Type B pancreatic cell (in vitro differentiated cells): ENCODE results near the gene OR5AC2. TPM values are rescaled to one million over a fixed set of nuclear protein-coding genes. Genes with fewer than 3 reads are reported as not detected.

ENCODE experiments used
- DNase-seq: peaks from one replicate; pipeline ENCODE4 v3.0.0; 2021; ENCODE audit warnings: mixed read lengths; ENCODE audit not compliant: unreplicated experiment; ENCODE audit errors: extremely low spot score
- H3K27ac Mint-ChIP-seq: 2 replicates; pipeline ENCODE4 v1.8.0; 2021; ENCODE audit warnings: mild to moderate bottlenecking, mixed read lengths
- H3K27me3 Mint-ChIP-seq: 2 replicates; pipeline ENCODE4 v1.8.0; 2021; ENCODE audit warnings: mixed read lengths
- H3K36me3 Mint-ChIP-seq: 2 replicates; pipeline ENCODE4 v1.8.0; 2021; ENCODE audit warnings: mixed read lengths
- H3K4me1 Mint-ChIP-seq: one replicate; pipeline ENCODE4 v1.8.0; 2021; ENCODE audit warnings: mixed read lengths; ENCODE audit not compliant: unreplicated experiment
- H3K4me3 Mint-ChIP-seq: 2 replicates; pipeline ENCODE4 v1.8.0; 2021; ENCODE audit warnings: mild to moderate bottlenecking, mixed read lengths
- H3K9me3 Mint-ChIP-seq: 2 replicates; pipeline ENCODE4 v1.8.0; 2021; ENCODE audit warnings: mixed read lengths
- CTCF ChIP-seq: fragments of 200-600 bp; sonication (generic); conservative IDR thresholded peaks from 2 replicates; pipeline ENCODE4 v1.5.0; 2021; ENCODE audit warnings: antibody characterized with exemption, mild to moderate bottlenecking
- total RNA-seq: library from RNA; stranded (reverse); gene quantifications from 2 replicates; pipeline ENCODE4 v1.2.1, GENCODE V29; 2021; ENCODE audit warnings: low replicate concordance

The OR5AC2 gene
- total RNA-seq, 1 donor from 2014 or later: not detected

GRCh38 chr3:98109807-98110549 lies 23.0 kb downstream of the OR5AC2 start:
- no peaks in the 10 kb centered on the region for H3K9me3 Mint-ChIP-seq
- no peak overlapping the region for H3K27ac Mint-ChIP-seq
- H3K27me3 Mint-ChIP-seq: no peaks in the 10 kb centered on the region

DNA sequence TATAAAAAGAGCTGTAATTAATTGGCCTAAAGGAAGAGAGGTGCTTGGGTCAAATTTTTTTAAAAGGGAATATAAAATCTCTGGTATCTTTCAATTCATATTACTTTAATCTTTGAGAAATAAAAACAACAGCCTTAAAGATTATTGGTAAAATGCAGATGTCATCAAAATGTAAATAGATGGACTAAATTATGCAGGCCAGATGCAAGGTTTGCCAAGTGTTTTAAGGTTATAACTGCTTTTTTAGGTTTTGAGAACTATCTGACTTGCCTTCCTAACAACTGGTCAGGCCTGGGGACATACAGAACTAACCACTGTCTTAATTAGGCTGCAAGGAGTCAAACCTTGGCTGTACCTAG lies 23.6 kb downstream of the OR5AC2 start:
- Mint-ChIP-seq H3K9me3 (no peaks in the 10 kb centered on the region), H3K4me3 (no peak overlapping the region)

More at GRCh38 chr3:98109807-98110549, 23.0 kb downstream of the OR5AC2 start:
- Mint-ChIP-seq H3K36me3 (no peaks in the 10 kb centered on the region), H3K4me3 (no peak overlapping the region), H3K4me1 (peaks cover 10% of the 10 kb centered on the region)
- no peak for TF ChIP-seq CTCF
- DNase-seq: no peak

GRCh38 chr3:98114264-98114663 lies 27.3 kb downstream of the OR5AC2 start:
- H3K36me3 Mint-ChIP-seq: no peaks in the 10 kb centered on the region
- no peaks in the 10 kb centered on the region for H3K27me3 Mint-ChIP-seq
- no peak overlapping the region for H3K4me3 Mint-ChIP-seq
- no peak overlapping the region for H3K27ac Mint-ChIP-seq
- H3K4me1 Mint-ChIP-seq: peaks cover 10% of the 10 kb centered on the region
- no peak for DNase-seq
- H3K9me3 Mint-ChIP-seq: no peaks in the 10 kb centered on the region
- TF ChIP-seq CTCF: no peak

More for the DNA sequence above, 23.6 kb downstream of the OR5AC2 start:
- Mint-ChIP-seq H3K36me3 (no peaks in the 10 kb centered on the region), H3K27me3 (no peaks in the 10 kb centered on the region), H3K4me1 (peaks cover 10% of the 10 kb centered on the region), H3K27ac (no peak overlapping the region)
- no peak for TF ChIP-seq CTCF
- DNase-seq: no peak

- Mint-ChIP-seq H3K27ac (no peak overlapping the region), H3K27me3 (no peaks in the 10 kb centered on the region), H3K4me3 (no peak overlapping the region), H3K36me3 (no peaks in the 10 kb centered on the region), H3K4me1 (no peaks in the 10 kb centered on the region), H3K9me3 (no peaks in the 10 kb centered on the region)
- no peak for DNase-seq
- TF ChIP-seq CTCF: no peak
Observed at GRCh38 chr3:98115717-98116116, 28.7 kb downstream of the OR5AC2 start.

DNA sequence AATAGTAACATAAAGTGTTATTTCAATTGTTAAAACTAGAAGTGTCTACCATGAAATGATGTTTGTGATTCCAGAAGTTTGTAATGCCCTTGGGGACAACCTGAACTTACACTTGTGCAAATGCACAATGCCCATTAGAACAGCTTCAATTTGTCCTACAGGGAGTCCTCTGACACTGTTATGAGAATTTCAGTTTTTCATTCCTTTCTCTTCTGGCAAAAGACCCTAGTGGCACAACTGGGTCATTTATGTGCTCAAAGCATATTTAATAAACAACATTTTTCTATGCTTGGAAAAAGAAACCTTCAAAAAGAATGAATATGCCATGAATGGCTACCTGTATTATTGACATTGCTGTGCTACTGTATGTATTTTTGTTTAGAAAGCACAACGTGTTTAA lies 43.4 kb downstream of the OR5AC2 start, which contains the start of gene OR5H1:
Gene OR5H1 (plus strand): TSS at position 301 of the 400 bp plus-strand sequence. CDS start 1,977 bp downstream, outside the sequence.
- no peak for TF ChIP-seq CTCF
- no peaks in the 10 kb centered on the region for H3K4me1 Mint-ChIP-seq
- no peak for DNase-seq
- no peak within 1 kb of the TSS for H3K27ac Mint-ChIP-seq
- no peaks in the 10 kb centered on the region for H3K36me3 Mint-ChIP-seq
- no peaks in the 10 kb centered on the region for H3K9me3 Mint-ChIP-seq
- no peak within 1 kb of the TSS for H3K4me3 Mint-ChIP-seq
- peaks cover 4% of the 10 kb centered on the region for H3K27me3 Mint-ChIP-seq
